DMS153 (cell line): ENCODE results near the gene TYW1.
"Not testable (repeated sequence)": the region's sequence is repeated elsewhere in the genome, so short reads cannot be mapped to it uniquely, and the experiment has no call there.

Source experiments
- DNase-seq: peaks from one replicate; lab custom pipeline; 2025; lab: John Stamatoyannopoulos, UW

TYW1 gene

DNA sequence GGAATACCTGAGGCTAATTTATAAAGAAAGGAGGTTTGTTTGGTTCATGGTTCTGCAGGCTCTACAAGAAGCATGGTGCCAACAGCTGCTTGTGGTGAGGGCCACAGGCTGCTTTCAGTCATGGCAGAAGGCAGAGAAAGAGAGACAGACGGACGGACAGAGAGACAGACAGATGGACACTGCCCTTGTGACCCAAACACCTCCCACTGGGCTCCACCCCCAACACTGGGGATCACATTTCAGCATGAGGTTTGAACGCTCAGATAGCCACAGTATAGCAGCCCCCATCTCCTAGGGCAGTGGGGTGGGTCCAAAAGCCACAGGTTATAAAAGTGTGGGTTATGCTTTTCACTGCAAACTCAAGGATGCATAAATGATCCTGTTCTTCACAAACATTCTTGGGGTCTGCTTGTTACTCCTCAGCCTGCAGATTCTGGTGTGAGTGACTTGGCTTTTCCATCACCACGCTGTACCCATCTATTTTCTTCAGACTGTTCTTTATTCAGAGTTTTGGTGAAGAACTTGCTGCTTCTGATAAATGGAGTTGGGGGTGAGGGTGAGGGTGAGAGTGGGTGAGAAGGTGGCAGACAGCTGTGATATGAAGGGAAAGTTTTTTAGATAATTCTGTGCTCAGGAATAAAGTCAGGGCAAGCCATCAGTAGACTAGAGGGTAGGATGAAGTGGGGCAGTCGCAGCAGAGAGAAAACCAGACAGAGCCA lies 194.5 kb downstream of the TYW1 start:
- not testable (repeated sequence) for DNase-seq

DNA sequence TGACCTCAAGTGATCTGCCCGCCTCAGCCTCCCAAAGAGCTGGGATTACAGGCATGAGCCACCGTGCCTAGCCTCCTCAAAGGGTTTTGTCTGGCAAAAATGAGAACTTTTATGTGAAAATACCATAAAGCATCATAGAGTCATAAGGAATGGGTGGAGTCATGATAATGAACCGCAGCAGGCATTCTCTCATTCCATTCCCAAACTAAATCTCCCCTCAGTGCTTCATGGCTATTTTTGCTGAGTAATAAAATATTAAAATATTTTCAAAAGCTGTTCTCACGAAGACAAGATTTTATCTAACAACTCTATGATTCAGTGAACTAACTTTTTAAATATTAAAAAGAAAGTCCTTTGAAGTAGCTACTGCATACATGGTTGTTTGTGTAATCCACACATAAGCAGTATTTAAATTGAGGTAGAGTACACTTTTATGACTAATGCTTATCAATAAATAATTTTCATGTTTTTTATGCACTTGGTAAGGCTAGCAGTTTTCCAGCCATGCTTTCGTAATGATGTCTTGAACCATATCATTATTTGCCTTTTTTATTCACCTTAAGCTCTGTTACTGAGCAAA lies 195.6 kb downstream of the TYW1 start:
- DNase-seq, result not testable (repeated sequence)

GRCh38 chr7:67192889-67193613 lies 196.4 kb downstream of the TYW1 start:
- peak; percentile 81 for DNase-seq

GRCh38 chr7:67196176-67196575 lies 199.5 kb downstream of the TYW1 start:
- DNase-seq, result not testable (repeated sequence)

GRCh38 chr7:67198865-67199526 lies 202.4 kb downstream of the TYW1 start:
- not testable (repeated sequence) for DNase-seq

DNA sequence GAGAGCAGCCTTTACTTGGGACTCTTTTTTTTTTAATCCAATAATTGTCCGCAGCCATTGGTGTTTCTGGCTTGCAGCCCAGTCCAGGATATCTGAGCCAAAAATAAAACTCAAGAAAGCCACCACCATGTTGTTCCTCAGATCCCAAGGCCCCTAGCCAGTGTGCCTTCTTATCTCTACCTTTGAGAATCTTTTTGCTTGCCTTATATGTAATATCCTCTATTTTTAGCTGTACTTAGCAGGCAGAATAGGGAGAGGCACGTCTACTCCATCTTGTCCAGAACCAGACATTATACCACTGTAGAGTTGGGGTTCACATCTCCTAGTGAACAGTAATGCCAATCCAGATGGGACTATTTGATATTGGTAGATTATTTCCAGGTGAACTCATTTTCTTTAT lies 209.1 kb downstream of the TYW1 start:
- not testable (repeated sequence) for DNase-seq

GRCh38 chr7:67206452-67206851 lies 209.8 kb downstream of the TYW1 start:
- no peak for DNase-seq

- DNase-seq, result not testable (repeated sequence)
These were observed 212.0 kb downstream of the TYW1 start for GRCh38 chr7:67208656-67209055.

DNA sequence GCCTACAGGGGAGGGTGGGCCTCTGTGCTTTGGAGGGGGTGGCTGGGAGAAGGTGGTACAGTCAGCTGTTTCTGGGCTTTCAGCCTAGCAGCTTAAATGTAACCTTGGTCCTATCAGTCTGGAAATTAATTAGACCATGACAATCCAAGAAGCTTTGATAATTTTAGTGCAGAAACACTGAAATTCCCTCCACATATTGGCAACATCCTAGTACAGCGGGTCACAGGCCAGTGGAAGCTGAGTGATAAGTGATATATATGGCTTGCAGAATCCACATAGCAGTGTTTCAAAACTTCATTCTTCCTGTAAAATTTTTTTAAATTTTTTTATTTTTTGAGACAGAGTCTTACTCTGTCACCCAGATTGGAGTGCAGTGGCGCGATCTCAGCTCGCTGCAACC lies 212.6 kb downstream of the TYW1 start:
- DNase-seq, result no peak

DNA sequence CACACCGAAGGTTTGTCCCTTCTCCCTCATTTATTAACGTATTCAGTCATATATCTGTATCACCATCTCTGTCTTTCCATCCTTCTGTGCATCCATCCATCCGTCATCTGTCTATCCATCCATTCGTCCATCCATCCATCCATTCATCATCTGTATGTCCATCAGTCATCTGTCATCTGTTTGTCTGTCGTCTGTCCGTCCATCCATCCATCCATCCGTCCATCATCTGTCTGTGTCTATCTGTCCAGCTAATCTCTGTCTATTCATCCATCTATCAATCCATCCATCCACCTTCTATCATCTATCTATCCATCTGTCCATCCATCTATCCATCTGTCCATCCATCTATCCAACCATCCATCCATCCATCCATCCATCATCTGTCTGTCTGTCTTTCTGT lies 213.9 kb downstream of the TYW1 start:
- DNase-seq, result no peak

- not testable (repeated sequence) for DNase-seq
These were observed 215.2 kb downstream of the TYW1 start for GRCh38 chr7:67211650-67212330.

DNA sequence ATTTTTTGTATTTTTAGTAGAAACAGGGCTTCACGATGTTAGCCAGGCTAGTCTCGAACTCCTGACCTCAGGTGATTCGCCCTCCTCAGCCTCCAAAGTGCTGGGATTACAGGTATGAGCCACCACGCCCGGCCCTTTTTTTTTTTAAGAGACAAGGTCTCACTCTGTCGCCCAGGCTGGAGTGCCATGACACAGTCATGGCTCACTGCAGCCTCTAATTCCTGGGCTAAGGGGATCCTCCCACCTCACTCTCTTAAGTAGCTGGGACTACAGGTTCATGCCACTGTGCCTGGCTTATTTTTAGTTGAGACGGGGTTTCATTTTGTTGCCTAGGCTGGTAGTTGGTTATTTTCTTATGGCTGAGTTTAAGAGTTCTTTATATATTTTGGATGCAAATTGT lies 216.4 kb downstream of the TYW1 start:
- DNase-seq, result not testable (repeated sequence)

- DNase-seq, result not testable (repeated sequence)
These were observed 226.9 kb downstream of the TYW1 start for GRCh38 chr7:67223551-67223950.

DNA sequence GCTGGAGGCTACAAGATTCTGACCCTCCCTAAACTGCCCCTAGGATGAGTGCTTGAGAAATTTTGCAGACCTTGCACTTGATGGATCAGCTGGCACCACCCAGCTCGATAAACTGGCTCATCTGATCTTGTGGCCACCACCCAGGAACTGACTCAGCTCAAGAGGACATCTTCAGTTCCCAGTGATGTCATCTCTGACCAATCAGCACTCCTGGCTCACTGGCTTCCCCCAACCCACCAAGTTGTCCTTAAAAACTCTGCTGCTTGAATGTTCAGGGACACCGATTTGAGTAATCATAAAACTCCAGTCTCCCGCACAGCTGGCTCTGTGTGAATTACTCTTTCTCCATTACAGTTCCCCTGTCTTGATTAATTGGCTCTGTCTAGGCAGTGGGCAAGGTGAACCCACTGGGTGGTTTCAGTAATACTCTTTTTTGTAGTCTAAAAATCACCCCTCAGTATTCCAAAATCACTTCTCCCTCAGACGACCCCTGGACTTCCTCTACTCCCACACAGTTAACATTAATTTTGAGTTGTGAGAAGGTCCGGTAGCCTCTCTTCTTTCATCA lies 229.8 kb downstream of the TYW1 start:
- not testable (repeated sequence) for DNase-seq

GRCh38 chr7:67226967-67227366 lies 230.3 kb downstream of the TYW1 start:
- not testable (repeated sequence) for DNase-seq

GRCh38 chr7:67229018-67229417 lies 232.4 kb downstream of the TYW1 start:
- not testable (repeated sequence) for DNase-seq

- DNase-seq, result not testable (repeated sequence)
These were observed 233.4 kb downstream of the TYW1 start for GRCh38 chr7:67230029-67230428.

- not testable (repeated sequence) for DNase-seq
These were observed 236.9 kb downstream of the TYW1 start for GRCh38 chr7:67233506-67233905.

DNA sequence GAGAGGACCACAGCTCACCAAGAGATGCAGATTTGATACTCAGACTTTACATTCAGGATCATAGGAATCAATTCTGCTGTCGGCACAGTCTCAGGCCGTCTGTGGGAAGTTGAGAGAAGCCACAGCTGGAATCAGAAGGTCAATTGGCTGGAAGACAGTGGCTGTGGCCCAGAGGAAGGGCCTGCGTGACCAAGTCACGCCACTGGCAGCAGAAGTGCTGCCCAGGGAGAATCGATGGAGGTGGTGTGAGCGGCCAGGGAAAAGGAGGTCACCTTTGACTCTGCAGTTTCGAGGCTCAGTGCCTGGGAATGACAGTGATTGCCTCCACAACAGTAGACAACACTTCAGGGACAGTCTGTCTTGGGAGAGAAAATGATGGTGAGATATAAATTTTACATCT lies 239.6 kb downstream of the TYW1 start:
- not testable (repeated sequence) for DNase-seq

DNA sequence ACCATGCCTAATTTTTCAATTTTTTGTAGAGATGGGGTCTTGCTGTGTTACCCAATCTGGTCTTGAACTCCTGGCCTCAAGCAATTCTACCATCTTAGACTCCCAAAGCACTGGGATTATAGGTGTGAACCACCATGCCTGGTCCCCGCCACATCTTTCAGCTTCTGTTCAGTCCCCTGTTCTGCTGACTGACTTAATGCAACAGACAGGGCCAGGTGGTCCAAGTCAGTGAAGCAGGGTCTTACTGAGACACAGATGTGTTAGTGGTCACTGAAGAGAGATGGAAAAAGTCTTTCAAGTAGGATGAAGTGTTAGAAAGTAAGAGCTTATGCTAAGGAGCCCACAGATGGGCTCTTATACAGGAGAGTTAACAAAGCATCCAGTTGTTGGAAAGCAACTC lies 246.2 kb downstream of the TYW1 start:
- not testable (repeated sequence) for DNase-seq

- DNase-seq, result not testable (repeated sequence)
These were observed 251.7 kb downstream of the TYW1 start for GRCh38 chr7:67248364-67248763.
